ENCODE results near the gene NUP93.
"Not testable (repeated sequence)": the region's sequence is repeated elsewhere in the genome, so short reads cannot be mapped to it uniquely, and the experiment has no call there.

Gene NUP93

GRCh38 chr16:56709443-56710040, 20.4 kb upstream of the NUP93 start:
- DNase-seq, result no peak

- no peak for DNase-seq
Measured at GRCh38 chr16:56710181-56710737, 19.7 kb upstream of the NUP93 start.

- DNase-seq, result no peak
Measured at GRCh38 chr16:56711862-56712261, 18.1 kb upstream of the NUP93 start.

GRCh38 chr16:56713794-56714193, 16.1 kb upstream of the NUP93 start:
- no peak for DNase-seq

- DNase-seq, result no peak
Measured at GRCh38 chr16:56715126-56715525, 14.8 kb upstream of the NUP93 start.

GRCh38 chr16:56716761-56717160, 13.2 kb upstream of the NUP93 start:
- DNase-seq, result no peak

- not testable (repeated sequence) for DNase-seq
Measured at GRCh38 chr16:56717532-56717931, 12.4 kb upstream of the NUP93 start.

GRCh38 chr16:56722200-56722842, 7.6 kb upstream of the NUP93 start:
- no peak for DNase-seq

- no peak for DNase-seq
Measured at GRCh38 chr16:56724191-56724590, 5.7 kb upstream of the NUP93 start.

- no peak for DNase-seq
Measured at GRCh38 chr16:56726283-56726682, 3.6 kb upstream of the NUP93 start.

GRCh38 chr16:56726926-56727325, 3.0 kb upstream of the NUP93 start:
- DNase-seq, result no peak

- DNase-seq, result no peak
Measured at GRCh38 chr16:56728027-56728426, 1.9 kb upstream of the NUP93 start.

GRCh38 chr16:56728980-56729734, 772 bp upstream of the NUP93 start:
- DNase-seq, result no peak

- DNase-seq, result no peak
Measured at GRCh38 chr16:56732366-56732765, 2.4 kb downstream of the NUP93 start.

GRCh38 chr16:56732832-56733231, 2.9 kb downstream of the NUP93 start:
- no peak for DNase-seq

- no peak for DNase-seq
Measured at GRCh38 chr16:56734429-56734828, 4.5 kb downstream of the NUP93 start.

- no peak for DNase-seq
Measured at GRCh38 chr16:56736476-56736875, 6.5 kb downstream of the NUP93 start.

- no peak for DNase-seq
Measured at GRCh38 chr16:56737539-56737938, 7.6 kb downstream of the NUP93 start.

- no peak for DNase-seq
Measured at GRCh38 chr16:56738221-56738620, 8.3 kb downstream of the NUP93 start.

- not testable (repeated sequence) for DNase-seq
Measured at GRCh38 chr16:56739378-56739777, 9.4 kb downstream of the NUP93 start.

GRCh38 chr16:56741399-56741798, 11.5 kb downstream of the NUP93 start:
- no peak for DNase-seq

- no peak for DNase-seq
Measured at GRCh38 chr16:56742030-56742984, 12.4 kb downstream of the NUP93 start.

- DNase-seq, result no peak
Measured at GRCh38 chr16:56743840-56744239, 13.9 kb downstream of the NUP93 start.
